Neural progenitor cell (in vitro differentiated cells): ENCODE data around the gene ZBP1. TPM values are rescaled to one million over a fixed set of nuclear protein-coding genes. Genes with fewer than 3 reads are reported as not detected.

Source experiments
- DNase-seq: peaks from one replicate; pipeline ENCODE4 v3.0.0-alpha.2; 2016; ENCODE audit warnings: low spot score
- H2AFZ ChIP-seq: fragments of 200-600 bp; sonication (generic); replicated peaks from 2 replicates; pipeline ENCODE4 v1.6.1; 2016; ENCODE audit warnings: antibody characterized with exemption
- H3F3A ChIP-seq: fragments of 200-600 bp; sonication (generic); 2 replicates; pipeline ENCODE4 v1.6.1; 2016; ENCODE audit warnings: antibody characterized with exemption, low read depth
- H3K27ac ChIP-seq: fragments of 200-600 bp; sonication (generic); 2 replicates; pipeline ENCODE4 v1.5.1; 2016; ENCODE audit warnings: mild to moderate bottlenecking
- H3K27me3 ChIP-seq: fragments of 200-600 bp; sonication (generic); 2 replicates; pipeline ENCODE4 v1.6.1; 2016; ENCODE audit warnings: mild to moderate bottlenecking, moderate library complexity
- H3K36me3 ChIP-seq: fragments of 200-600 bp; sonication (generic); 2 replicates; pipeline ENCODE4 v1.5.1; 2016
- H3K4me1 ChIP-seq: fragments of 200-600 bp; sonication (generic); 2 replicates; pipeline ENCODE4 v1.6.1; 2016; ENCODE audit warnings: mixed run types
- H3K4me2 ChIP-seq: fragments of 200-600 bp; sonication (generic); 2 replicates; pipeline ENCODE4 v1.6.1; 2016
- H3K4me3 ChIP-seq: fragments of 200-600 bp; sonication (generic); 2 replicates; pipeline ENCODE4 v1.5.1; 2016
- H3K79me2 ChIP-seq: fragments of 200-600 bp; sonication (generic); 2 replicates; pipeline ENCODE4 v1.6.1; 2016; ENCODE audit warnings: low read depth
- H3K9ac ChIP-seq: fragments of 200-600 bp; sonication (generic); 2 replicates; pipeline ENCODE4 v1.6.1; 2016
- H3K9me3 ChIP-seq: fragments of 200-600 bp; sonication (generic); 2 replicates; pipeline ENCODE4 v1.5.1; 2016; ENCODE audit warnings: low read depth
- H4K20me1 ChIP-seq: fragments of 200-600 bp; sonication (generic); 2 replicates; pipeline ENCODE4 v1.6.1; 2016; ENCODE audit warnings: low read depth
- H3K27ac Mint-ChIP-seq: 3 replicates; pipeline ENCODE4 v1.8.0; 2021; ENCODE audit warnings: mixed read lengths
- H3K27me3 Mint-ChIP-seq: 2 replicates; pipeline ENCODE4 v1.8.0; 2022; ENCODE audit warnings: low read depth, mild to moderate bottlenecking, inconsistent platforms, moderate library complexity, mixed read lengths; ENCODE audit not compliant: insufficient read depth
- H3K36me3 Mint-ChIP-seq: 3 replicates; pipeline ENCODE4 v1.8.0; 2021; ENCODE audit warnings: mixed read lengths
- H3K4me1 Mint-ChIP-seq: 3 replicates; pipeline ENCODE4 v1.8.0; 2021; ENCODE audit warnings: mixed read lengths
- H3K4me3 Mint-ChIP-seq: 3 replicates; pipeline ENCODE4 v1.8.0; 2021; ENCODE audit warnings: mild to moderate bottlenecking, moderate library complexity, mixed read lengths
- H3K9me3 Mint-ChIP-seq: 3 replicates; pipeline ENCODE4 v1.8.0; 2020; ENCODE audit warnings: mixed read lengths
- CTCF ChIP-seq: fragments of 200-600 bp; sonication (generic); IDR thresholded peaks from 2 replicates; pipeline ENCODE4 v1.5.1; 2017; ENCODE audit warnings: antibody characterized with exemption, mild to moderate bottlenecking
- EZH2 ChIP-seq: fragments of 200-600 bp; sonication (generic); IDR thresholded peaks from 2 replicates; pipeline ENCODE4 v1.6.1; 2017; ENCODE audit warnings: antibody characterized with exemption, mild to moderate bottlenecking, moderate library complexity
- EZH2phosphoT487 ChIP-seq: fragments of 200-600 bp; sonication (generic); IDR thresholded peaks from 2 replicates; pipeline ENCODE4 v1.6.1; 2017; ENCODE audit warnings: antibody characterized with exemption
- total RNA-seq: library from RNA; depleted of rRNA; stranded (reverse); fragments of >200 nt; gene quantifications from 2 replicates; pipeline ENCODE4 v1.2.3, GENCODE V29; 2015; ENCODE audit warnings: low replicate concordance

The ZBP1 gene
- total RNA-seq, 1 donor from 2014 or later: not detected

GRCh38 chr20:57657535-57658446 is 37.6 kb upstream of the ZBP1 start:
- H3K27me3 ChIP-seq: no peaks in the 10 kb centered on the region
- H3K9me3 Mint-ChIP-seq: no peaks in the 10 kb centered on the region
- no peak overlapping the region for H3K4me2 ChIP-seq
- H2AFZ ChIP-seq: no peak overlapping the region
- no peak overlapping the region for H3K4me3 ChIP-seq
- no peak overlapping the region for H3K4me3 Mint-ChIP-seq
- H3K36me3 Mint-ChIP-seq: no peaks in the 10 kb centered on the region
- peaks cover 16% of the 10 kb centered on the region for H3K27me3 Mint-ChIP-seq
- H3K79me2 ChIP-seq: no peaks in the 10 kb centered on the region
- no peaks in the 10 kb centered on the region for H4K20me1 ChIP-seq
- H3K9ac ChIP-seq: no peak overlapping the region
- no peak overlapping the region for H3K27ac ChIP-seq
- peaks cover 10% of the 10 kb centered on the region for H3K4me1 Mint-ChIP-seq
- H3F3A ChIP-seq: no peaks in the 10 kb centered on the region
- no peak for DNase-seq
- no peaks in the 10 kb centered on the region for H3K9me3 ChIP-seq
- H3K27ac Mint-ChIP-seq: peak overlapping the region; percentile 33
- TF ChIP-seq EZH2phosphoT487 (no peak), CTCF (no peak)
- peaks cover 6% of the 10 kb centered on the region for H3K4me1 ChIP-seq
- no peaks in the 10 kb centered on the region for H3K36me3 ChIP-seq

GRCh38 chr20:57656821-57657534 is 36.8 kb upstream of the ZBP1 start:
- H3K4me1 ChIP-seq: no peaks in the 10 kb centered on the region
- no peaks in the 10 kb centered on the region for H3F3A ChIP-seq
- H3K4me3 Mint-ChIP-seq: no peak overlapping the region
- no peaks in the 10 kb centered on the region for H3K27me3 ChIP-seq
- H3K9me3 Mint-ChIP-seq: no peaks in the 10 kb centered on the region
- H3K4me2 ChIP-seq: no peak overlapping the region
- H3K4me3 ChIP-seq: no peak overlapping the region
- H3K27me3 Mint-ChIP-seq: peaks cover 15% of the 10 kb centered on the region
- H3K9me3 ChIP-seq: no peaks in the 10 kb centered on the region
- no peaks in the 10 kb centered on the region for H3K36me3 ChIP-seq
- H3K4me1 Mint-ChIP-seq: peaks cover 8% of the 10 kb centered on the region
- TF ChIP-seq EZH2phosphoT487 (no peak), EZH2 (no peak), CTCF (no peak)
- H3K9ac ChIP-seq: no peak overlapping the region
- no peaks in the 10 kb centered on the region for H3K36me3 Mint-ChIP-seq
- H2AFZ ChIP-seq: no peak overlapping the region
- H3K27ac Mint-ChIP-seq: no peak overlapping the region
- no peak overlapping the region for H3K27ac ChIP-seq
- no peaks in the 10 kb centered on the region for H4K20me1 ChIP-seq
- no peaks in the 10 kb centered on the region for H3K79me2 ChIP-seq
- no peak for DNase-seq

DNA sequence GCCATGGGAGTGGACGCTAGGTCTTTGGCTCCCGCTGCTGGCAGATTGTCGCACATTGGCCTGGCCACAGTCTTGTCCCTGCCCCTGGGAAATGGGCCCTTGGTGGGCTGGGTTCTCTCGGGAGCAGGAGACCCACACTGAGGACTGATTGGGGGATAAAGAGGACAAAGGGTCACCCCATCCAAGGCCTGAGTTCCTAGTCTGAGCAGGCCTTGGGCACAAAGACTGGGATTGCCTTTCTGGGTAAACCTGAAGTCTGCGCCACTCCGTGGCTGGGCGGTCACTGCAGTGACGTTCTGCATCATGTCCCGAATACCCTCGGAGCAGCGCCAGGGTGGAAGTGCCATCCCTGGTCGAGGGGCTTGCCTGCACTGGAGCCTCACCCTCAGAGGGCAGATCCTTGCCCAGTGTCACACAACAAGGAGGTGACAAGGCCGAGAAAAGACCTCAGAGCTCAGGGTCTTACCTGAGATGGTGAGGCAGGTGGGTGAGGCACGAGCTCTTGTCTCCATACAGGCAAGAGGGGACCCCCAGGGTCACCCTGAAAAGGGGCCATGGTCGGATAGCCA is 36.1 kb upstream of the ZBP1 start:
- H4K20me1 ChIP-seq: no peaks in the 10 kb centered on the region
- H3K27ac ChIP-seq: no peak overlapping the region
- H3K27me3 Mint-ChIP-seq: peaks cover 12% of the 10 kb centered on the region
- H3K9ac ChIP-seq: no peak overlapping the region
- H3K27ac Mint-ChIP-seq: no peak overlapping the region
- no peaks in the 10 kb centered on the region for H3K9me3 Mint-ChIP-seq
- no peak overlapping the region for H2AFZ ChIP-seq
- H3K27me3 ChIP-seq: no peaks in the 10 kb centered on the region
- no peak overlapping the region for H3K4me3 ChIP-seq
- no peak overlapping the region for H3K4me3 Mint-ChIP-seq
- H3K4me2 ChIP-seq: no peak overlapping the region
- DNase-seq: no peak
- H3K36me3 ChIP-seq: no peaks in the 10 kb centered on the region
- H3K79me2 ChIP-seq: no peaks in the 10 kb centered on the region
- H3F3A ChIP-seq: no peaks in the 10 kb centered on the region
- TF ChIP-seq CTCF (no peak), EZH2 (no peak), EZH2phosphoT487 (no peak)
- no peaks in the 10 kb centered on the region for H3K4me1 ChIP-seq
- peaks cover 5% of the 10 kb centered on the region for H3K4me1 Mint-ChIP-seq
- no peaks in the 10 kb centered on the region for H3K36me3 Mint-ChIP-seq
- H3K9me3 ChIP-seq: no peaks in the 10 kb centered on the region
